ENCODE data around the gene SORCS3. TPM values are rescaled to one million over a fixed set of nuclear protein-coding genes. Genes with fewer than 3 reads are reported as not detected.

The SORCS3 gene
- total RNA-seq, 1 donor from 2014 or later = 1.00 TPM

DNA sequence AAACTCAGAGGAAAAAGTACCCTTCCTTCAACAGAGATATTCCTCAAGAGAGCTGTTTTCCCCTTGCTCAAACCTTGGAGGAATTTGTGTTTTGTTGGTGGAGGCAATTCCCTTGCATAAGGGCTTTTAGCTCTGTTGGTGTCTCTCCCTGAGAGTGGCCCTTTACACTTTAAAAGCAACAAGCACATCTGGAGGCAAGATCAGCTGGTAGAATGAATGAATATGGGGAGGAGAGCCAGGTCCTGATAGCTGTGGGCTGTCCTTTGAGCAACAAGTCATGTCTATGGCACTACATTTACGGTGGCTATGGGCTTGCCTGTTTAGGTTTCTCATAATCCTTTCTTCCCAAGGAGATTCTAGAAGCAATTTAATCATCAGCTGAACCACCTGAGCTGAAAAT lies 384.0 kb downstream of the SORCS3 start:
- Histone ChIP-seq H4K20me1 (ENCODE audit: insufficient read depth, low read length) (no peaks in the 10 kb centered on the region), H3K27ac (ENCODE audit: low read depth, low read length) (no peak overlapping the region), H2AFZ (ENCODE audit: low read depth, low read length) (no peak overlapping the region), H3K9me3 (ENCODE audit: insufficient read depth, low read depth, low read length) (no peaks in the 10 kb centered on the region), H3K9ac (ENCODE audit: low read length) (no peak overlapping the region), H3K36me3 (ENCODE audit: insufficient read depth, low read length) (no peaks in the 10 kb centered on the region), H3K79me2 (ENCODE audit: insufficient read depth, low read length) (no peaks in the 10 kb centered on the region), H3K4me1 (ENCODE audit: insufficient read depth, low read length) (no peaks in the 10 kb centered on the region), H3K4me3 (ENCODE audit: insufficient read depth, low read depth, low read length) (no peak overlapping the region), H3K27me3 (ENCODE audit: insufficient read depth, low read length) (no peaks in the 10 kb centered on the region), H3K4me2 (ENCODE audit: low read length) (no peak overlapping the region)
- H3K36me3 Mint-ChIP-seq (ENCODE audit: low read depth, unreplicated experiment) = no peaks in the 10 kb centered on the region
- H3K27me3 Mint-ChIP-seq (ENCODE audit: low read depth, unreplicated experiment) = peaks cover 3% of the 10 kb centered on the region
- DNase-seq (ENCODE audit: low read depth) (no peak), FAIRE-seq (no peak)
- H3K9me3 Mint-ChIP-seq (ENCODE audit: unreplicated experiment) = peaks cover 3% of the 10 kb centered on the region
- no peak overlapping the region for H3K4me3 Mint-ChIP-seq (ENCODE audit: unreplicated experiment)
- peaks cover 5% of the 10 kb centered on the region for H3K4me1 Mint-ChIP-seq (ENCODE audit: low read depth, unreplicated experiment)
- no peak overlapping the region for H3K27ac Mint-ChIP-seq (ENCODE audit: unreplicated experiment)
- TF ChIP-seq, protein P1, sequence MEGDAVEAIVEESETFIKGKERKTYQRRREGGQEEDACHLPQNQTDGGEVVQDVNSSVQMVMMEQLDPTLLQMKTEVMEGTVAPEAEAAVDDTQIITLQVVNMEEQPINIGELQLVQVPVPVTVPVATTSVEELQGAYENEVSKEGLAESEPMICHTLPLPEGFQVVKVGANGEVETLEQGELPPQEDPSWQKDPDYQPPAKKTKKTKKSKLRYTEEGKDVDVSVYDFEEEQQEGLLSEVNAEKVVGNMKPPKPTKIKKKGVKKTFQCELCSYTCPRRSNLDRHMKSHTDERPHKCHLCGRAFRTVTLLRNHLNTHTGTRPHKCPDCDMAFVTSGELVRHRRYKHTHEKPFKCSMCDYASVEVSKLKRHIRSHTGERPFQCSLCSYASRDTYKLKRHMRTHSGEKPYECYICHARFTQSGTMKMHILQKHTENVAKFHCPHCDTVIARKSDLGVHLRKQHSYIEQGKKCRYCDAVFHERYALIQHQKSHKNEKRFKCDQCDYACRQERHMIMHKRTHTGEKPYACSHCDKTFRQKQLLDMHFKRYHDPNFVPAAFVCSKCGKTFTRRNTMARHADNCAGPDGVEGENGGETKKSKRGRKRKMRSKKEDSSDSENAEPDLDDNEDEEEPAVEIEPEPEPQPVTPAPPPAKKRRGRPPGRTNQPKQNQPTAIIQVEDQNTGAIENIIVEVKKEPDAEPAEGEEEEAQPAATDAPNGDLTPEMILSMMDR (IDR thresholded peaks at IDR 0.05; ENCODE audit: insufficient read depth, low read depth, low read length) = no peak
- TF ChIP-seq EZH2 (IDR thresholded peaks at IDR 0.05; ENCODE audit: insufficient read depth, low read length) = no peak

DNA sequence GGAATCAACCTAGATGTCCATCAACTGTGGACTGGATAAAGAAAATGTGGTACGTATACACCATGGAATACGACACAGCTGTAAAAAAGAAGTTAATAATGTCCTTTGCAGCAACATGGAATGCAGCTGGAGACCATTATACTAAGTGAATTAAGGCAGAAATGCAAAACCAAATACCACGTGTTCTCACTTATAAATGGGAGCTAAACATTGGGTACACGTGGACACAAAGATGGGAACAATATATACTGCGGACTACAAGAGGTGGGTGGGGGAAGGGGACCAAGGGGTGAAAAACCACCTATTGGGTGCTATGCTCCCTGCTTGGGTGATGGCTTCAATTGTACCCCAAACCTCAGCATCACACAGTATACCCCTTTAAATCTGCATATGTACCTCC lies 385.5 kb downstream of the SORCS3 start:
- H3K36me3 ChIP-seq (ENCODE audit: insufficient read depth, low read length) = no peaks in the 10 kb centered on the region
- no peak overlapping the region for H3K4me3 Mint-ChIP-seq (ENCODE audit: unreplicated experiment)
- H3K4me3 ChIP-seq (ENCODE audit: insufficient read depth, low read depth, low read length) = no peak overlapping the region
- TF ChIP-seq, protein P1 (IDR thresholded peaks at IDR 0.05; ENCODE audit: insufficient read depth, low read depth, low read length) = no peak
- no peak for TF ChIP-seq EZH2 (IDR thresholded peaks at IDR 0.05; ENCODE audit: insufficient read depth, low read length)
- FAIRE-seq (no peak), DNase-seq (ENCODE audit: low read depth) (no peak)
- H3K4me2 ChIP-seq (ENCODE audit: low read length) = no peak overlapping the region
- no peaks in the 10 kb centered on the region for H3K36me3 Mint-ChIP-seq (ENCODE audit: low read depth, unreplicated experiment)
- H3K27ac ChIP-seq (ENCODE audit: low read depth, low read length) = no peak overlapping the region
- peaks cover 5% of the 10 kb centered on the region for H3K4me1 Mint-ChIP-seq (ENCODE audit: low read depth, unreplicated experiment)
- H3K27me3 ChIP-seq (ENCODE audit: insufficient read depth, low read length) = no peaks in the 10 kb centered on the region
- H3K79me2 ChIP-seq (ENCODE audit: insufficient read depth, low read length) = no peaks in the 10 kb centered on the region
- H3K9ac ChIP-seq (ENCODE audit: low read length) = no peak overlapping the region
- H3K27ac Mint-ChIP-seq (ENCODE audit: unreplicated experiment) = no peak overlapping the region
- no peaks in the 10 kb centered on the region for H3K4me1 ChIP-seq (ENCODE audit: insufficient read depth, low read length)
- no peaks in the 10 kb centered on the region for H4K20me1 ChIP-seq (ENCODE audit: insufficient read depth, low read length)
- H3K27me3 Mint-ChIP-seq (ENCODE audit: low read depth, unreplicated experiment) = peaks cover 4% of the 10 kb centered on the region
- H3K9me3 Mint-ChIP-seq (ENCODE audit: unreplicated experiment) = peaks cover 6% of the 10 kb centered on the region
- no peaks in the 10 kb centered on the region for H3K9me3 ChIP-seq (ENCODE audit: insufficient read depth, low read depth, low read length)
- no peak overlapping the region for H2AFZ ChIP-seq (ENCODE audit: low read depth, low read length)

DNA sequence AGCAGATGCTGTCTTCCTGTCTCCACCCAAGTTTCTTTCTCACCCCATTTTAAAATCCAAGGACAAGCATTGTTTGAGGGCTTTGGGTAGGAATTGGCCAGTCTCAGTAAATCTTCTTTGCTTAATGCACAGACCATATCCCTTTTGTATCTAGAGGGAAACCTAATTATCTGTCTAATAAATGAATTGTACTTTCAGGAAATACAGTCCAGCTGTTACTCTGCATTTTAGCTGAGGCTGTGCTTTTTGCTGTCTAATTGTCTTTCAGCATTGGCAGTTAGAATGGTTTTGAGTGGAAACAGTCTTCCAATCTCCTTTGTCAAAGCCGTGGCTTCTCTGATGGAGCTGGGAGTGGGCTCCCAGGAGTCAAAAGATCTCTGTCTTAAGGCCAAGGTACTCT lies 388.2 kb downstream of the SORCS3 start:
- TF ChIP-seq EZH2 (IDR thresholded peaks at IDR 0.05; ENCODE audit: insufficient read depth, low read length) = no peak
- TF ChIP-seq, protein P1 (IDR thresholded peaks at IDR 0.05; ENCODE audit: insufficient read depth, low read depth, low read length) = no peak

More for the DNA sequence above, 388.2 kb downstream of the SORCS3 start:
- Mint-ChIP-seq H3K36me3 (ENCODE audit: low read depth, unreplicated experiment) (no peaks in the 10 kb centered on the region), H3K4me3 (ENCODE audit: unreplicated experiment) (no peak overlapping the region), H3K27ac (ENCODE audit: unreplicated experiment) (no peak overlapping the region), H3K27me3 (ENCODE audit: low read depth, unreplicated experiment) (peaks cover 14% of the 10 kb centered on the region), H3K4me1 (ENCODE audit: low read depth, unreplicated experiment) (peaks cover under 1% of the 10 kb centered on the region), H3K9me3 (ENCODE audit: unreplicated experiment) (peaks cover 6% of the 10 kb centered on the region)
- Histone ChIP-seq H3K27me3 (ENCODE audit: insufficient read depth, low read length) (no peaks in the 10 kb centered on the region), H3K9ac (ENCODE audit: low read length) (no peak overlapping the region), H3K27ac (ENCODE audit: low read depth, low read length) (no peak overlapping the region), H3K4me3 (ENCODE audit: insufficient read depth, low read depth, low read length) (no peak overlapping the region), H3K79me2 (ENCODE audit: insufficient read depth, low read length) (no peaks in the 10 kb centered on the region), H2AFZ (ENCODE audit: low read depth, low read length) (no peak overlapping the region), H3K36me3 (ENCODE audit: insufficient read depth, low read length) (no peaks in the 10 kb centered on the region), H3K9me3 (ENCODE audit: insufficient read depth, low read depth, low read length) (no peaks in the 10 kb centered on the region), H3K4me2 (ENCODE audit: low read length) (no peak overlapping the region), H4K20me1 (ENCODE audit: insufficient read depth, low read length) (no peaks in the 10 kb centered on the region), H3K4me1 (ENCODE audit: insufficient read depth, low read length) (no peaks in the 10 kb centered on the region)
- FAIRE-seq (no peak), DNase-seq (ENCODE audit: low read depth) (no peak)
